DOHH2 (cell line): ENCODE measurements around the gene SAMD4A.

Source experiments
- H3F3A ChIP-seq: fragments of 200-600 bp; sonication (generic), shearing (Covaris generic); 2 replicates; pipeline ENCODE4 v1.6.0; 2016; ENCODE audit warnings: antibody characterized with exemption, mild to moderate bottlenecking; ENCODE audit not compliant: control insufficient read depth, insufficient read depth
- H3K27ac ChIP-seq: fragments of 200-600 bp; sonication (generic); 2 replicates; pipeline ENCODE4 v1.5.1; 2014; ENCODE audit warnings: low read depth, mild to moderate bottlenecking, low read length, moderate library complexity
- H3K27me3 ChIP-seq: fragments of 200-600 bp; sonication (generic); 2 replicates; pipeline ENCODE4 v1.6.1; 2014; ENCODE audit warnings: mild to moderate bottlenecking, low read length, mixed read lengths; ENCODE audit not compliant: control insufficient read depth
- H3K36me3 ChIP-seq: fragments of 200-600 bp; sonication (generic); 2 replicates; pipeline ENCODE4 v1.6.1; 2014; ENCODE audit warnings: mild to moderate bottlenecking, low read length, moderate library complexity, mixed read lengths; ENCODE audit not compliant: control insufficient read depth
- H3K4me1 ChIP-seq: fragments of 200-600 bp; sonication (generic); 2 replicates; pipeline ENCODE4 v1.6.1; 2014; ENCODE audit warnings: mild to moderate bottlenecking, low read length, mixed read lengths; ENCODE audit not compliant: control insufficient read depth
- H3K4me2 ChIP-seq: fragments of 200-600 bp; sonication (generic); 2 replicates; pipeline ENCODE4 v1.6.0; 2014; ENCODE audit warnings: mild to moderate bottlenecking, low read length, moderate library complexity
- H3K4me3 ChIP-seq: fragments of 200-600 bp; sonication (generic); 2 replicates; pipeline ENCODE4 v1.5.1; 2014; ENCODE audit warnings: mild to moderate bottlenecking, low read length, mixed read lengths
- H3K79me2 ChIP-seq: fragments of 200-600 bp; sonication (generic); 2 replicates; pipeline ENCODE4 v1.6.1; 2014; ENCODE audit warnings: mild to moderate bottlenecking, low read length, mixed read lengths; ENCODE audit not compliant: control insufficient read depth
- H3K9me2 ChIP-seq: fragments of 200-600 bp; sonication (generic); replicated peaks from 2 replicates; pipeline ENCODE4 v1.6.1; 2014; ENCODE audit warnings: mild to moderate bottlenecking, low read length, mixed read lengths; ENCODE audit not compliant: control insufficient read depth
- H3K9me3 ChIP-seq: fragments of 200-600 bp; sonication (generic); 2 replicates; pipeline ENCODE4 v1.6.1; 2014; ENCODE audit warnings: antibody characterized with exemption, low read length, mixed read lengths; ENCODE audit not compliant: control insufficient read depth, insufficient read depth
- H4K20me1 ChIP-seq: fragments of 200-600 bp; sonication (generic); 2 replicates; pipeline ENCODE4 v1.6.0; 2014; ENCODE audit warnings: low read depth, mild to moderate bottlenecking, antibody characterized with exemption, low read length, moderate library complexity; ENCODE audit not compliant: control insufficient read depth, insufficient read depth
- CTCF ChIP-seq: fragments of 200-600 bp; sonication (generic); IDR thresholded peaks from one replicate; pipeline ENCODE4 v1.5.1; 2014; ENCODE audit warnings: antibody characterized with exemption, mild to moderate bottlenecking, low read depth, low read length; ENCODE audit not compliant: poor library complexity, severe bottlenecking
- EZH2phosphoT487 ChIP-seq: fragments of 200-600 bp; sonication (generic); IDR thresholded peaks from 2 replicates; pipeline ENCODE4 v1.6.1; 2017; ENCODE audit warnings: borderline replicate concordance, mild to moderate bottlenecking, antibody characterized with exemption, low read length, moderate library complexity, mixed read lengths

The SAMD4A gene

GRCh38 chr14:54775486-54776140 is 208.7 kb downstream of the SAMD4A start:
- Histone ChIP-seq H3K27ac (no peak overlapping the region), H3K36me3 (no peaks in the 10 kb centered on the region), H3K79me2 (no peaks in the 10 kb centered on the region), H3K9me3 (no peaks in the 10 kb centered on the region), H3K4me1 (peaks cover 18% of the 10 kb centered on the region), H3K4me3 (no peak overlapping the region), H3F3A (no peaks in the 10 kb centered on the region), H3K27me3 (peaks cover 18% of the 10 kb centered on the region), H4K20me1 (no peaks in the 10 kb centered on the region), H3K9me2 (no peaks in the 10 kb centered on the region), H3K4me2 (no peak overlapping the region)
- no peak for TF ChIP-seq CTCF
- TF ChIP-seq EZH2phosphoT487 = no peak

DNA sequence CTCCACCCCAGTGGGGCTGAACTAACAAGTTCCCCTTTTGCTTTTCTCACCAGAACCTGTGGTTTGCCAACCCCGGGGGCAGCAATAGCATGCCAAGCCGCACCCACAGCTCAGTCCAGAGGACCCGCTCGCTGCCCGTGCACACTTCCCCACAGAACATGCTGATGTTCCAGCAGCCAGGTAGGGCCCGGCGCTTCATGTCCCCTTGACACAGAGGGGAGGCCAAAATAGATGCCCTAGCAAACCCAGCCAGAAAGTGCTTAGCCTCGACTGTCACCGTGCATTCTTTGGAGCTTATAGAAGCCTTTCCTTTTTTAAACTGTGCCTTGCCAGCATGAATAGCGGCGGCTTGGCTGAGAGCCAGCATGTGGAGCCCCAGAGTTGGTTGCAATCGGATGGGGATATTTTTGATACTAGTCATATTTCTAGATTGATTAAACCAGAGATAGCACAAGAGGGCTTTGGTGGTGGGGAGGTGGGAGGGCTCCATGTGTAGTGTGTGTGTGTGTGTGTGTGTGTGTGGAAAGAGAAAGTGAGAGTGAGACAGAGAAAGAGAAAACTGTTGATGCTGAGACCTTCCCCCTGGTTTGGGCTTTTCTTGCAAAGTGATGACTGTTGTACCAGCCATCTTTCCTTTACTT is 209.6 kb downstream of the SAMD4A start:
- Histone ChIP-seq H3K4me2 (no peak overlapping the region), H3K4me1 (peaks cover 18% of the 10 kb centered on the region)

DNA sequence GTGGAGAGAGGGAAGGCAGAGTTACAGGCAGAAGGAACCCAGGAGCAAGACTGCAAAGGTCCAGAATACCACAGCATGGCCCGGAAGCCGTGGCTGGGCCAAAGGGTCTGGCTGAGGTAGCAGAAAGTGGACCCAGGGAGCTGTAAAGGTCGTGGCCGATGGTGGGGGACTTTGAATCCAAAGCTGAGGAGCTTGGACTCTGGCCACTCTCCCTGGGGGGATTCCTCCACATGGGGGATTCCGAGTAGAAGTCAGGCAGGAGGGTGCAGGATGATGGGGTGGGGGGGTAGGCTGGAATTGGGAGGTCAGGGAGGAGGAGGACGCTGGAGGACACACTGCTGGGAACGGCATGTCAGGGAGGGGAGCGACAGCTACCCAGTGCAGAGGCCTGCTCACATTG is 210.5 kb downstream of the SAMD4A start:
- Histone ChIP-seq H3K36me3 (no peaks in the 10 kb centered on the region), H3K27me3 (peaks cover 16% of the 10 kb centered on the region), H3K9me2 (no peaks in the 10 kb centered on the region), H3K79me2 (no peaks in the 10 kb centered on the region), H3K27ac (no peak overlapping the region), H4K20me1 (no peaks in the 10 kb centered on the region), H3K9me3 (no peaks in the 10 kb centered on the region), H3K4me2 (no peak overlapping the region), H3F3A (no peaks in the 10 kb centered on the region), H3K4me1 (peaks cover 20% of the 10 kb centered on the region), H3K4me3 (no peak overlapping the region)
- TF ChIP-seq CTCF = no peak
- TF ChIP-seq EZH2phosphoT487 = no peak

More for the DNA sequence above, 209.6 kb downstream of the SAMD4A start:
- H3K9me2 ChIP-seq = no peaks in the 10 kb centered on the region
- peaks cover 18% of the 10 kb centered on the region for H3K27me3 ChIP-seq
- H4K20me1 ChIP-seq = no peaks in the 10 kb centered on the region
- H3K4me3 ChIP-seq = no peak overlapping the region
- no peaks in the 10 kb centered on the region for H3K79me2 ChIP-seq
- TF ChIP-seq CTCF (no peak), EZH2phosphoT487 (no peak)
- H3K9me3 ChIP-seq = no peaks in the 10 kb centered on the region
- H3K36me3 ChIP-seq = no peaks in the 10 kb centered on the region
- no peaks in the 10 kb centered on the region for H3F3A ChIP-seq
- no peak overlapping the region for H3K27ac ChIP-seq
